Liver (tissue), 3 donors: Measurements from ENCODE around the gene STEAP2.

Experiments used
- HNF4G ChIP-seq: IDR thresholded peaks from 2 replicates; pipeline ENCODE4 v1.6.1; 2016; ENCODE audit warnings: antibody characterized with exemption
- TF ChIP-seq, protein P1 (sequence below): fragments of 150-350 bp; IDR thresholded peaks from 2 replicates; pipeline ENCODE4 v1.5.1; 2017; ENCODE audit warnings: improper control_type of control experiment, low read depth, low read length; ENCODE audit not compliant: missing input control
- TF ChIP-seq, protein P2 (sequence below): IDR thresholded peaks from 2 replicates; pipeline ENCODE4 v1.6.1; 2016; ENCODE audit warnings: antibody characterized with exemption
- donor health status: healthy.
- donor health status: healthy.

DNA sequence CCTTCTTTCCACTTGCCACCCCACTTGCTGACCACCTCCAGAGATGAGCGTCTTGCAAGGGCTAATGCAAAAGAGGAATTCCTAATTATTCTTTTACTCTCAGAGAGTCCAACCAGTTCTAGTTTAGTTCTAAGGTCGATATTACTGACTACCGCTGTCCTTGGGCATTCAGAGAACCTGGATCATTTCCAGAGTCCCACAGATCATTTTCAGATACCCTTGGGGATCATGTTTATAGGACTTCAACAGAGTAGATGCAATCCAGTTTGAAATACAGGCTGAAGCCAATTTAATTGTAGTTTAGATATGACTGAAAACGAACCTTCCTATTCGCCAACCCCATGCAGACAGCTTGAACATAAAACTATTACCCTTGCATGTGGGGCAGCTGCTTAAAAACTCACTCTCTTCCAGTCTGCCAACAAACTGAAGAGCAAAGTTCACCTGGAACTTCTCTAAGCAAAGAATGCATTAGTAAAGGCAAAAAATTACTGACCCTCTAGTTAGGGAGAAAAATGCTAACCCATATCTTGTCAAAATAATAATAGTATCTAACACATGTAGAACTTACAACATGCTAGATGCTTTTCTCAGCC lies 55.8 kb downstream of the STEAP2 start:
- TF ChIP-seq, protein P1, sequence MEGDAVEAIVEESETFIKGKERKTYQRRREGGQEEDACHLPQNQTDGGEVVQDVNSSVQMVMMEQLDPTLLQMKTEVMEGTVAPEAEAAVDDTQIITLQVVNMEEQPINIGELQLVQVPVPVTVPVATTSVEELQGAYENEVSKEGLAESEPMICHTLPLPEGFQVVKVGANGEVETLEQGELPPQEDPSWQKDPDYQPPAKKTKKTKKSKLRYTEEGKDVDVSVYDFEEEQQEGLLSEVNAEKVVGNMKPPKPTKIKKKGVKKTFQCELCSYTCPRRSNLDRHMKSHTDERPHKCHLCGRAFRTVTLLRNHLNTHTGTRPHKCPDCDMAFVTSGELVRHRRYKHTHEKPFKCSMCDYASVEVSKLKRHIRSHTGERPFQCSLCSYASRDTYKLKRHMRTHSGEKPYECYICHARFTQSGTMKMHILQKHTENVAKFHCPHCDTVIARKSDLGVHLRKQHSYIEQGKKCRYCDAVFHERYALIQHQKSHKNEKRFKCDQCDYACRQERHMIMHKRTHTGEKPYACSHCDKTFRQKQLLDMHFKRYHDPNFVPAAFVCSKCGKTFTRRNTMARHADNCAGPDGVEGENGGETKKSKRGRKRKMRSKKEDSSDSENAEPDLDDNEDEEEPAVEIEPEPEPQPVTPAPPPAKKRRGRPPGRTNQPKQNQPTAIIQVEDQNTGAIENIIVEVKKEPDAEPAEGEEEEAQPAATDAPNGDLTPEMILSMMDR: no peak
- TF ChIP-seq, protein P2, sequence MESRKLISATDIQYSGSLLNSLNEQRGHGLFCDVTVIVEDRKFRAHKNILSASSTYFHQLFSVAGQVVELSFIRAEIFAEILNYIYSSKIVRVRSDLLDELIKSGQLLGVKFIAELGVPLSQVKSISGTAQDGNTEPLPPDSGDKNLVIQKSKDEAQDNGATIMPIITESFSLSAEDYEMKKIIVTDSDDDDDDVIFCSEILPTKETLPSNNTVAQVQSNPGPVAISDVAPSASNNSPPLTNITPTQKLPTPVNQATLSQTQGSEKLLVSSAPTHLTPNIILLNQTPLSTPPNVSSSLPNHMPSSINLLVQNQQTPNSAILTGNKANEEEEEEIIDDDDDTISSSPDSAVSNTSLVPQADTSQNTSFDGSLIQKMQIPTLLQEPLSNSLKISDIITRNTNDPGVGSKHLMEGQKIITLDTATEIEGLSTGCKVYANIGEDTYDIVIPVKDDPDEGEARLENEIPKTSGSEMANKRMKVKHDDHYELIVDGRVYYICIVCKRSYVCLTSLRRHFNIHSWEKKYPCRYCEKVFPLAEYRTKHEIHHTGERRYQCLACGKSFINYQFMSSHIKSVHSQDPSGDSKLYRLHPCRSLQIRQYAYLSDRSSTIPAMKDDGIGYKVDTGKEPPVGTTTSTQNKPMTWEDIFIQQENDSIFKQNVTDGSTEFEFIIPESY: no peak
- peak; percentile 52 for TF ChIP-seq HNF4G
